Measurements from ENCODE around the gene MBD4. TPM values are rescaled to one million over a fixed set of nuclear protein-coding genes. Genes with fewer than 3 reads are reported as not detected.

MBD4 gene
- total RNA-seq, 2 experiments from 2014 or later = 50.1 to 50.6 TPM

DNA sequence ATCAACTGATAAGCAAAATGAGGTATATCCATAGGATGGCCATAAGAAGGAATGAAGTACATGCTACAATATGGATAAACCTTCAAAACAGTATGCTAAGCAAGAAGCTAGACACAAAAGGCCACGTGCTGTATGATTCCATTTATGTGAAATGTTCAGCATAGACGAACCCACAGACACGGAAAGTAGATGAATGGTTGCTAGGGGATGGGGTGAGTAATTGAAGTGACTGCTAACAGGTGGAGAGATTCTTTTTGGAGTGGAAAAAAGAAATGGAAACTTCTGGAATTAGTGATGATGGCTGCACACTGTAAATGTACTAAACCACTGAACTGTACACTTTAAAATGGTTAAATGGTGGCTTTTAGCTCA, 10.7 kb downstream of the MBD4 start:
- H3K4me1 Mint-ChIP-seq (ENCODE audit: low read depth) = peaks cover 68% of the 10 kb centered on the region
- CTCF ChIA-PET = interaction anchor here (0.9 to 3.1 kb wide), 5 partner anchors 10 to 46 kb away, joined by 3 to 8 read pairs (median 4); partner anchors contain the start of genes IFT122 and MBD4
- no peak overlapping the region for H3K4me3 Mint-ChIP-seq
- POLR2A ChIA-PET = interaction anchor here (5.4 kb wide), 1 partner anchor 11 kb away, joined by 51 read pairs; the partner anchor contains the start of genes IFT122 and MBD4
- H3K27me3 Mint-ChIP-seq (ENCODE audit: low read depth) = peaks cover 9% of the 10 kb centered on the region
- H3K36me3 Mint-ChIP-seq (ENCODE audit: low read depth) = peaks cover 52% of the 10 kb centered on the region
- DNase-seq = no peak
- H3K27ac Mint-ChIP-seq = no peak overlapping the region
- ATAC-seq = peak; percentile 14
- no peaks in the 10 kb centered on the region for H3K9me3 Mint-ChIP-seq (ENCODE audit: insufficient read depth)

GRCh38 chr3:129428376-129429079, 11.2 kb downstream of the MBD4 start, which contains the start of gene EFCAB12:
Gene EFCAB12 (minus strand): TSS chr3:129428636. CDS start chr3:129428488, 148 bp downstream.
- ChIA-PET POLR2A (interaction anchor here (0.7 to 5.4 kb wide), 3 partner anchors 11 to 115 kb away, joined by 3 to 51 read pairs (median 6); partner anchors contain the start of genes IFT122 and MBD4), CTCF (interaction anchor here (0.7 to 3.1 kb wide), 7 partner anchors 11 to 30 kb away, joined by 3 to 8 read pairs (median 4); partner anchors contain the start of genes IFT122 and MBD4)
- Mint-ChIP-seq H3K36me3 (ENCODE audit: low read depth) (peaks cover 47% of the 10 kb centered on the region), H3K4me3 (peak within 1 kb of the TSS; percentile 35), H3K4me1 (ENCODE audit: low read depth) (peaks cover 64% of the 10 kb centered on the region), H3K9me3 (ENCODE audit: insufficient read depth) (no peaks in the 10 kb centered on the region), H3K27me3 (ENCODE audit: low read depth) (peaks cover 9% of the 10 kb centered on the region), H3K27ac (no peak within 1 kb of the TSS)
- peak; percentile 89 for ATAC-seq
- peak; percentile 86 for DNase-seq

GRCh38 chr3:129428007-129428375, 11.8 kb downstream of the MBD4 start:
- H3K27ac Mint-ChIP-seq = no peak overlapping the region
- H3K4me1 Mint-ChIP-seq (ENCODE audit: low read depth) = peaks cover 61% of the 10 kb centered on the region
- DNase-seq = no peak
- peaks cover 9% of the 10 kb centered on the region for H3K27me3 Mint-ChIP-seq (ENCODE audit: low read depth)
- no peaks in the 10 kb centered on the region for H3K9me3 Mint-ChIP-seq (ENCODE audit: insufficient read depth)
- ChIA-PET POLR2A (interaction anchor here (0.7 to 5.4 kb wide), 3 partner anchors 12 to 114 kb away, joined by 3 to 51 read pairs (median 6); partner anchors contain the start of genes IFT122 and MBD4), CTCF (interaction anchor here (0.7 to 3.1 kb wide), 5 partner anchors 13 to 112 kb away, joined by 3 to 8 read pairs (median 5); partner anchors contain the start of gene IFT122)
- peak overlapping the region; percentile 35 for H3K4me3 Mint-ChIP-seq
- no peak for ATAC-seq
- H3K36me3 Mint-ChIP-seq (ENCODE audit: low read depth) = peaks cover 43% of the 10 kb centered on the region

GRCh38 chr3:129425619-129426018, 14.1 kb downstream of the MBD4 start:
- H3K27ac Mint-ChIP-seq = no peak overlapping the region
- DNase-seq (no peak), ATAC-seq (no peak)
- no peaks in the 10 kb centered on the region for H3K9me3 Mint-ChIP-seq (ENCODE audit: insufficient read depth)
- no peak overlapping the region for H3K4me3 Mint-ChIP-seq
- H3K36me3 Mint-ChIP-seq (ENCODE audit: low read depth) = peaks cover 24% of the 10 kb centered on the region
- H3K27me3 Mint-ChIP-seq (ENCODE audit: low read depth) = peaks cover 9% of the 10 kb centered on the region
- ChIA-PET CTCF (interaction anchor here (1.4 kb wide), 1 partner anchor 13 kb away, joined by 3 read pairs; no protein-coding TSS in a partner anchor), POLR2A (interaction anchor here (0.7 kb wide), 1 partner anchor 25 kb away, joined by 4 read pairs; no protein-coding TSS in a partner anchor)
- peaks cover 41% of the 10 kb centered on the region for H3K4me1 Mint-ChIP-seq (ENCODE audit: low read depth)

GRCh38 chr3:129425213-129425612, 14.5 kb downstream of the MBD4 start:
- DNase-seq (no peak), ATAC-seq (no peak)
- ChIA-PET CTCF (interaction anchor here (1.4 kb wide), 1 partner anchor 14 kb away, joined by 3 read pairs; no protein-coding TSS in a partner anchor), POLR2A (no interaction called here)
- Mint-ChIP-seq H3K27me3 (ENCODE audit: low read depth) (peaks cover 9% of the 10 kb centered on the region), H3K9me3 (ENCODE audit: insufficient read depth) (no peaks in the 10 kb centered on the region), H3K4me1 (ENCODE audit: low read depth) (peaks cover 38% of the 10 kb centered on the region), H3K36me3 (ENCODE audit: low read depth) (peaks cover 22% of the 10 kb centered on the region), H3K4me3 (no peak overlapping the region), H3K27ac (no peak overlapping the region)

DNA sequence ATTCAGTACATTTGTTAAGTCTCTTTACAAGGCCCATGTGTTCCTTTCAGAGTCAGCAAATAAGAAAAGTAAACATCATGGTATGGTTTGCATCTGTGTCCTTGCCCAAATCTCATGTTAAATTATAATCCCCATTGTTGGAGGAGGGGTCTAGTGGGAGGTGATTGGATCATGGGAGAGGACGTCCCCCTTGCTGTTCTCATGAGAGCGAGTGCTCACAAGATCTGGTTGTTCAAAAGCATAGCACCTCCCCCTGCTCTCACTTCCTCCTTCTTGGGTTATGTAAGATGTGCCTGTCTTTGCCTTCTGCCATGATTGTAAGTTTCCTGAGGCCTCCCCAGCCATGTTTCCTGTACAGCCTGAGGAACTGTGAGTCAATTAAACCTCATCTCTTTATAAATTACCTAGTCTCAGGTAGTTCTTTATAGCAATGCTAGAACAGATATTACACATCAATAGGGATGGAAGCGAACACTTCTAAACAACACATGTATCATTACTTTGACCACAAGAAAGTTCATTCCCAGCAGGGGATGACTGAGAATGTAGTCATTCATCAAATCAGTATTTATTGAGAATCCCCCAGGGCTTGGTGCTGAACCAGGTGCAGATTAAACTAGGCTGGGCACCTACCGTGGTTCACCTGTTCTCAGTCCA, 15.4 kb downstream of the MBD4 start:
- Mint-ChIP-seq H3K27me3 (ENCODE audit: low read depth) (peaks cover 9% of the 10 kb centered on the region), H3K27ac (no peak overlapping the region), H3K9me3 (ENCODE audit: insufficient read depth) (no peaks in the 10 kb centered on the region), H3K36me3 (ENCODE audit: low read depth) (peaks cover 16% of the 10 kb centered on the region), H3K4me1 (ENCODE audit: low read depth) (peaks cover 30% of the 10 kb centered on the region), H3K4me3 (no peak overlapping the region)
- DNase-seq (no peak), ATAC-seq (no peak)
- POLR2A ChIA-PET = no interaction called here
- CTCF ChIA-PET = no interaction called here

GRCh38 chr3:129422897-129423296, 16.9 kb downstream of the MBD4 start:
- H3K27ac Mint-ChIP-seq = no peak overlapping the region
- H3K4me1 Mint-ChIP-seq (ENCODE audit: low read depth) = peaks cover 16% of the 10 kb centered on the region
- no peaks in the 10 kb centered on the region for H3K9me3 Mint-ChIP-seq (ENCODE audit: insufficient read depth)
- H3K4me3 Mint-ChIP-seq = no peak overlapping the region
- H3K36me3 Mint-ChIP-seq (ENCODE audit: low read depth) = peaks cover 4% of the 10 kb centered on the region
- CTCF ChIA-PET = interaction anchor here (1.4 kb wide), 1 partner anchor 39 kb away, joined by 6 read pairs; no protein-coding TSS in a partner anchor
- POLR2A ChIA-PET = interaction anchor here (0.8 kb wide), 1 partner anchor 70 kb away, joined by 3 read pairs; no protein-coding TSS in a partner anchor
- peaks cover 7% of the 10 kb centered on the region for H3K27me3 Mint-ChIP-seq (ENCODE audit: low read depth)
- DNase-seq (no peak), ATAC-seq (no peak)

GRCh38 chr3:129421988-129422745, 17.6 kb downstream of the MBD4 start:
- no peaks in the 10 kb centered on the region for H3K36me3 Mint-ChIP-seq (ENCODE audit: low read depth)
- ATAC-seq (no peak), DNase-seq (no peak)
- H3K4me3 Mint-ChIP-seq = no peak overlapping the region
- H3K27me3 Mint-ChIP-seq (ENCODE audit: low read depth) = peaks cover under 1% of the 10 kb centered on the region
- H3K27ac Mint-ChIP-seq = no peak overlapping the region
- no peaks in the 10 kb centered on the region for H3K9me3 Mint-ChIP-seq (ENCODE audit: insufficient read depth)
- peaks cover 12% of the 10 kb centered on the region for H3K4me1 Mint-ChIP-seq (ENCODE audit: low read depth)
- CTCF ChIA-PET = interaction anchor here (1.4 kb wide), 1 partner anchor 39 kb away, joined by 6 read pairs; no protein-coding TSS in a partner anchor
- POLR2A ChIA-PET = interaction anchor here (0.8 kb wide), 1 partner anchor 69 kb away, joined by 3 read pairs; no protein-coding TSS in a partner anchor

DNA sequence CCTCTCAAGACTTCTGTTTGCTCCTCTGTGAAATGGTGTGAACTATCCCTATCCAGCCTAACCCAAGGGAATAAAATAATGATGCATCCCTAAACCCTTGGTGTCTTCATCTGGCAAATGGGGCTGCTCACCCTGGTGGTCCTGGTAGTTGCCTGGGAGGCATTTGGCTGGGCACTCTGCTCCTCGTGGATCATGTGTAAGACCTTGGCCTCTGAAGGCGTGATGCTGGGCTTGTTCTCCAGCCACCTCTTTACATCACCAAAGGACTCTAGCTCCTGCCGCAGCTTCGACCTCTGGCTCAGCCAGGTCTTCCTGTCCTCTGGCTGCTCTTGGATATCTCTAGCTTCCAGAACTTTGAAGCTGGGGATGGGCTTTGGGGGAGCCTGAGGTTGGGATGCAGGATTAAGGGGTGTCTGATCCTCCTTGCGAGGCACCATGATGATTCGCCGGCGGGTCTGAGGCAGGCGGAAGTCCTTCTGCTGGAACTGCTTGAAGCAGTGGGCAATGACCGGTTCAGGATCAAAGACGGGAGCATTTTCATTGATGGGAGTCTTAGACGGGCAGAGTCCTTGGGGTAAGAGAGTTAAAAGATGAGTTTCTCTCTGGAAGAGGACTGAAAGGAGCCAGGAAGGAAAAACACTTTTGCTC, 18.4 kb downstream of the MBD4 start:
- CTCF ChIA-PET = no interaction called here

DNA sequence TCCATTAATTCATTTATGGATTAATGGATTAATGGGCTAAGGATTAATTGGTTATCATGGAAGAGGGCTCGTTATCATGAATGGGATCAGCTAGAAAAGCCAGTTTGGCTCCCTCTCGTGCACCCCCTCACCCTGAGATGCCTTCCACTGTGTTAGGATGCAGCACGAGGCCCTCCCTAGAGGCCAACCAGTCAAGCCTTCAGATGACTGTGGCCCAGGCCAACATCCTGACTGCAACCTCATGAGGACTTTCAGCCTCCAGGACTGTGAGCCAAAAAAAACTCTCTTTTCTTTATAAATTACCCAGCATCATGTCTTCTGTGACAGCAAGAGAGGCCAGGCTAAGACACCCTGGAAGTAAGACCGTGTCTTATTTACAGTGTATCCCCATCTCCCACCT, 20.3 kb downstream of the MBD4 start:
- Mint-ChIP-seq H3K4me1 (ENCODE audit: low read depth) (peaks cover 5% of the 10 kb centered on the region), H3K27ac (no peak overlapping the region), H3K27me3 (ENCODE audit: low read depth) (peaks cover 3% of the 10 kb centered on the region), H3K36me3 (ENCODE audit: low read depth) (no peaks in the 10 kb centered on the region), H3K9me3 (ENCODE audit: insufficient read depth) (no peaks in the 10 kb centered on the region), H3K4me3 (no peak overlapping the region)
- ATAC-seq (no peak), DNase-seq (no peak)
- ChIA-PET CTCF (interaction anchor here (1.3 kb wide), 1 partner anchor 20 kb away, joined by 7 read pairs; no protein-coding TSS in a partner anchor), POLR2A (no interaction called here)

More for the DNA sequence above, 18.4 kb downstream of the MBD4 start:
- peaks cover 12% of the 10 kb centered on the region for H3K4me1 Mint-ChIP-seq (ENCODE audit: low read depth)
- no peaks in the 10 kb centered on the region for H3K36me3 Mint-ChIP-seq (ENCODE audit: low read depth)
- POLR2A ChIA-PET = interaction anchor here (0.8 kb wide), 1 partner anchor 105 kb away, joined by 3 read pairs; a partner anchor contains a TSS
- H3K9me3 Mint-ChIP-seq (ENCODE audit: insufficient read depth) = no peaks in the 10 kb centered on the region
- DNase-seq (no peak), ATAC-seq (no peak)
- no peak overlapping the region for H3K4me3 Mint-ChIP-seq
- H3K27me3 Mint-ChIP-seq (ENCODE audit: low read depth) = no peaks in the 10 kb centered on the region
- H3K27ac Mint-ChIP-seq = no peak overlapping the region
